GM19372 (cell line): Measurements from ENCODE around the gene LPA.

Experiments
- ATAC-seq: cut with Tn5 transposase; IDR thresholded peaks from one replicate; pipeline ENCODE4 v1.9.1; 2021; ENCODE audit warnings: mild to moderate bottlenecking, low read depth, moderate library complexity; ENCODE audit not compliant: unreplicated experiment

LPA gene

DNA sequence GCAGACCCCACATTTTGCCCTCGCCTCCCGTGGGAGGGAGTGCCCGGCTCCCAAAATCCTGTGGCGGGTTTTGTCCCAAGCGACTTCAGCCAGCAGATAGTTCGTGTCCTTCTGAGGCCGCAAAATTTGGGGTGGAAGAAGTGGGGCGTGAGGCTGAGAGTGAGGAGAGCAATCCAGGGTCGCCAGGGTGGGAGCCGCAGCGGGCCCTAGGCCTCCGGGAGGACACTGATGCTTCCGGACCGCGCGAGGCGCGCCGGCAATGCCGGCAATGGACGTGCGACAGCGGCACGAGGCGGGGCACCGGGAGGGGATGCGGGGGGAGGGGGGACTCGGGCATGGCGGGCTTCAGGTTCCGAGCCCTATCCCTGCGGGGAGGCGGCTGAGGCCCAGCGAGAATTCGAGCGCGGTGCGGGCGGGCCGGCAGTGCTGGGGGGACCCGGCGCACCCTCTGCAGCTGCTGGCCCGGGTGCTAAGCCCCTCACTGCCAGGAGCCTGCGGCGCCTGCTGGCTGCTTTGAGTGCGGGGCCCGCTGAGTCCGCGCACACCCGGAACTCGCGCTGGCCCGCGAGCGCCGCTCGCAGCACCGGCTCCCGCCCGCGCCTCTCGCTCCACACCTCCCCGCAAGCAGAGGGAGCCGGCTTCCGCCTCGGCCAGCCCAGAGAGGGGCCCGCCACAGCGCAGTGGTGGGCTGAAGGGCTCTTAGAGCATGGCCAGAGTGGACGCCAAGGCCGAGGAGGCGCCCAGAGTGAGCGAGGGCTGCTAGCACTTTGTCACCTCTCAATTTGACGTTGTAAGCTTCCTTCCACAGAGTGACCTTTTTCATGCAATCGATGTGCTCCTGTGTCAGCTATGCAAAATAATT is 143.8 kb downstream of the LPA start:
- peak; percentile 84 for ATAC-seq

DNA sequence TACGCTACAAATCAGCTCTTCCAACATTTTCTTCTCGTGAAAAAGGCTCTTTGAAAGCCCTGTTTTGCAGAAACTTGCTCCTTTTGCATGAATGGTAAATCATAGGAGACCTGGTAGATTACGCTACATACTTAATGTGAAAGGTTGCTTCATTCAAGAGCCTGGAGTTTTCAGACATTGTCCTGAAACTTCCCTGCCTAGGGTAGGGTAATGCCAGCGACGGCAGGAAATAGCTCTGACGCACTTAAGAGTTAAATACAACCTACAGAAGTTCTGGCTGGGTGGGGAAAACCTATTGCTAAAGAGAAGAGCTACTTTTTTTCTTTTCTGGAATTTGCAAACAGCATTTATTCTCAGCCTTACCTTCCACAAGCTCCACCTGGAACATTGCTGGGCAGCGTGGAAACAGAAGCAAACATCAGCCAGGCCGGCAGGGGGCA is 144.5 kb downstream of the LPA start:
- peak; percentile 62 for ATAC-seq

DNA sequence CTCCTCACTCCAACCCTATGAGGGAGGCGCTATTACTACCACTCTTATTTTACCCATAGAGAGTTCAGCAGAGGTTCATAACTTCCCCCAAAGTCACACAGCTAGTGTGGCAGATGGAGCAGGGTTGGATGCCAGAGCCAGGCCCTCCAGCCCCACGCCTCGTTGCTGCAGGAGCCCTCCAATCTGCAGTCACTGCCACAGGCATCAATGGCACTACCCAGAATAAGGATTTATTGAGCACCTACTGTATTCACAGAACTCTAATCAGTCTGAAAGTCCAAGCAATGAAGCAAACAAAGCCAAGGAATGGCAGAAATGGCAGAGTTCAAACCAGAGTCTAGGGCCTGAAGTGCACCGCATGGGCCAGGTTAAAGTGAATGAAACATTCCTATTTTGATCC is 144.9 kb downstream of the LPA start:
- ATAC-seq: no peak

DNA sequence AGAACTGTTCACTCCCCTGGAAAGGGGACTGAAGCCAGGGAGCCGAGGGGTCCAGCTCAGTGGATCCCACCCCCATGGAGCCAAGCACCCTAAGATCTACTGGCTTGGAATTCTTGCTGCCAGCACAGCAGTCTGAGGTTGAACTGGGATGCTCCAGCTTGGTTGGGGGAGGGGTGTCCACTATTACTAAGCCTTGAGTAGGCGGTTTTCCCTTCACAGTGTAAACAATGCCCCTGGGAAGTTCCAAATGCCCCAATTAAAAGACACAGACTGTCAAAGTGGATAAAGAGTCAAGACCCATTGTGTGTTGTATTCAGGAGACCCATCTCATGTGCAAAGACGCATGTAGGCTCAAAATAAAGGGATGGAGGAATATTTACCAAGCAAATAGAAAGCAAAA is 150.2 kb downstream of the LPA start:
- ATAC-seq: no peak

DNA sequence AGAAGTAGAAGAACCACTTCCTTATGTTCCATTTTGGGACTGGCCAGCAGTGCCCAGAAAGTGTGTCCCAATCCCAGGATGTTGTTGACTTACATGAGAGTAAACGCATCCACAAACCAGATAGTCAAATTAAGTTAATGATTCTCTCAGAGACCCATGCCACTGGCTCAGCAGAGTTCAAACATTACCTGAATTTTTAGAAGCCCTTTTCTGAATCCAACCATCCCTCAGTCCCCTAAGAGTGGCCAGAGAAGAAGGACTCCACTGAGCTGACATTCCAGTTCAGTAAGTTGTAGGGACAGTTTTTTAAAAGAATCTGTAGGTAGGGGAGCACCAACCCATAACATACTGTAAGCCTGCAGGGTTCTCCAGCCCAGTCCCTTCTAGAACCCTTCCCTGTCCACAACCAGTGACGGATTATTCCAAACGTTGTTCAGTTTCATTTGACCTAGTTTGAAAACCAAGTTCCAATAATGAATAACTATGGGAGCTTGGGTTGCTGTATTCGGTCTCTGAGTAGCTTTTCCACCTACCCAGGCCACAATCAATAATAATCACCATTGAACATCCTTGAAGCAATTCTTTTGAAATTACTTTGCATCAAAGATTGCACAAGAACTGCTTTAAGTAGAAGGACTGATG is 153.0 kb downstream of the LPA start:
- no peak for ATAC-seq

DNA sequence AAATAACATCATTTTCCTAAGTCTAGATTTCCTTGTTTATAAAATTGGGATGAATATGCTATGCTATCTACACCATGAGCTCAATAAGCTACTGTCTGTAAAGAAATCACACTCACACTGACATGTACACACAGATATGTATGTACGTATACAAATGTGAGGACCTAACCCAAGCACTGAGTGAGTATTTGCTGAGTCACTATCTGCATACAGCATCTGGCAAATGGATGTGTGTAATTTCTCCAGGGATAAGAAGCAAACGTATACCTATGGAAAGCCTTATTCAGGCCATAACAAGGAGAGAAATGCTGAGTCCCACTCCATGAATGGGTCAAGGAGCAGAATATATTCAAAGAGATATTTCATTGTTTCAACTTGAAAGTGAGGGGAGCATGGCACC is 153.9 kb downstream of the LPA start:
- no peak for ATAC-seq

DNA sequence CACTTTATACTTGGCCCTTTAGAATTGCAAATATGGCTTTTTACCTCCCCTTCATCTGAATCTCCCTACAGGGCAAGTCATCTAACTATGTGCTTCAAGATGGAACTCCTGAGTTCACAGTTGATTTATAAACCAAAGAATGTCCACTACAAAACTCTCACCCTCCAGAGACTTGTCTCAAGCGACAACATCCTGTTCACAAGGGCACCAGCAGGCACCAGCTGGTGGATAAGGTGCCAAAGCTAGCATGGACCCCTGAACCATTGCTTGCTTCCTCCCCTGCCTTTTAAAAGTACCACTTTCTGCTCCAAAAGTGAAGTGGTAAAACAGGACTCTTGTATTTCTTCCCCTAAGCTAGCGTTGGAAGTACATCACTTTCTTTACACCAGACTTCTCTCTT is 154.5 kb downstream of the LPA start:
- ATAC-seq: no peak

DNA sequence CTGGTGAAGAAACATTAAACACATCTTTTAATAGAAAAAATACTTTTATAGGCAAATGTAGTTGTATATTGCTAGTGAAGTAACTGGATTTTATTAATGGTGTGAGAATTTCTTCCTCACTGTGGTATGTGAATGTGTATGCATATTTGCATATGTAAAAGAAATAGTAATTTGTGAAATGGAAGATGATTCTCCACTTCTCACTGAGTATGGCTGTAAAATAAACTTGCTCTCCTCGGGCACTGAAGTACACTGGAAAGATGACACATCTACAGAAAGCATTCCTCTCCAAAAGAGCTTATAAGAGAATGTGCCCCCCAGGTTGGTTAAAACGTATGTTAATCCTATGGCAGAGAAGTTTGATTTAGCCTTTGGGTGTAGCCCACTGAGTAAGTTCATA is 155.5 kb downstream of the LPA start:
- ATAC-seq: no peak

DNA sequence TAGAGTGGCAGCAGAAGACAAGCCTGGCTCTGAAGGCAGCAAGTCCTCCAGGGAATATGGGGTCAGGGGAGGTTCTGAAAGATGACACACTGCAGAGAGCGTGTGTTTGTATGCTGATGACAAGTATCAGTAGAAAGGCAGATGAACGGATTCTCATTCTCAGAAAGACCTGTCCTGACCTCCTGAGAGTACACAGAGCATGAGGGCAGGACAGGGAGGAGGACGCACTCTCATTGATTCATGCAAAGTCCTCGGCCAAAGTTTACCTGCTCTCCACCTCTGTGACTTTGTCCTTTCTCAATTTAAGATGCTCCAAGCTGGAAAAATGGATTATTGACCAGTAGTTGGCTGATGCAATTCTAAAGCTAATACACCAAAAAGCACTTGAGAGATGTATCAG is 156.7 kb downstream of the LPA start:
- ATAC-seq: no peak

DNA sequence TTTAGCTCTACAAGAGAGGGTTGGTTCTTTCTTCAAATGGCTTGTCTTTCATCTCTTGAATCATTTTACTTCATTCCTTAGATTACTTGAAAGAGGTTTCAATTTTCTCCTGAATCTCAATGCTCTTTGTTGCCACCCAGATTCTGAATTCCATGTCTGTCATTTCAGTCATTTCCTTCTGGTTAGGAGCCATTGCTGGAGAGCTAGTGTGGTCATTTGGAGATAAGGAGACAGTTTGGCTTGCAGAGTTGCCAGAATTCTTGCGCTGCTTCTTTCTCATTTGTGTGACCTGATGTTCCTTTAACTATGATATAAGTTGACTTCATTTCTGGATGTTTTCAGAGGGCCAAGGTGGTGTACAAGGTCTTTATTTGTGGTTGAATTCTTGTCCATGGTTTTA is 158.1 kb downstream of the LPA start:
- no peak for ATAC-seq

DNA sequence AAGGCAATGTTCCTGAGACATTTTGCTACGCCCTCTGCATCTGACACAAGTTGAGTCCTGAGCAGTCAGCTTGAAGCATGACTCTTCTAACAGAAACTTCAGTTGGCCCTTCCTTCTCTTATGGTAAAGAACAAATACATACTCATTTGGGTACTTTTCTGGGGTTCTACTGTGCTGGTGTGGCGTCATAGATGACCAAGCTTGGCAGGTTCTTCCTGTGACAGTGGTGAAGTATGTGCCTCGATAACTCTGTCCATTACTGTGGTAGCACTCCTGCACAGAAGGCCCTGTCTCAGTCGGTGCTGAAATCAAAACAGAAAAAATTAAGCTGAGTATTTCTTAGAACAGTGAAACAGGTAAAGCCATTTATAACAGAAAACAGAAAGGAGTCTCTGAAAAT is 163.4 kb downstream of the LPA start:
- no peak for ATAC-seq

DNA sequence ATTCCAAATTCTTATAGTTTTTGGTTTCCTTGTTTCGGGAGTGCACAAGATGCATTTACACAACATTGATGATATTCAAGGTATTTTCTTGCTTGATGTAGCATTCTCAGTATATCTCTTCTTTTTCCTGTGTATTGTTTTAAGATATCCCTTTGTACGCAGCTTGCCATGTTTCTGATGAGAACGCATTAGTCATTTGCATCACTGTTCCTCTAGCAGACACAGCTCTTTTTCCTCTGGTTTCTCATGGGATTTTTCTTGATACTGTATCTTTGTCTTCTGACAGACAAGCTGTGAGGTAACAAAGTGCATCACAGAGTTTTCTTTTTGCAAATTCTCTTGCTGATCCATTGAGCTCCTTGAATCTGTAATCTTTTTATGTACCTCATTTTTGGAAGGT is 169.5 kb downstream of the LPA start:
- no peak for ATAC-seq

DNA sequence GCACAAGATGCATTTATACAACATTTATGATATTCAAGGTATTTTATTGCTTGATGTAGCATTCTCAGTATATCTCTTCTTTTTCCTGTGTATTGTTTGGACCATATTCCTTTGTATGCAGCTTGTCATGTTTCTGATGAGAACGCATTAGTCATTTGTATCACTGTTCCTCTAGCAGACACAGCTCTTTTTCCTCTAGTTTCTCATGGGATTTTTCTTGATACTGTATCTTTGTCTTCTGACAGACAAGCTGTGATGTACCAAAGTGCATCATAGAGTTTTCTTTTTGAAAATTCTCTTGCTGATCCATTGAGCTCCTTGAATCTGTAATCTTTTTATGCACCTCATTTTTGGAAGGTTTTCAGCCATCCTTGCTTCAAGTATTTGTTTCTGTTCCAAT is 175.0 kb downstream of the LPA start:
- ATAC-seq: no peak

DNA sequence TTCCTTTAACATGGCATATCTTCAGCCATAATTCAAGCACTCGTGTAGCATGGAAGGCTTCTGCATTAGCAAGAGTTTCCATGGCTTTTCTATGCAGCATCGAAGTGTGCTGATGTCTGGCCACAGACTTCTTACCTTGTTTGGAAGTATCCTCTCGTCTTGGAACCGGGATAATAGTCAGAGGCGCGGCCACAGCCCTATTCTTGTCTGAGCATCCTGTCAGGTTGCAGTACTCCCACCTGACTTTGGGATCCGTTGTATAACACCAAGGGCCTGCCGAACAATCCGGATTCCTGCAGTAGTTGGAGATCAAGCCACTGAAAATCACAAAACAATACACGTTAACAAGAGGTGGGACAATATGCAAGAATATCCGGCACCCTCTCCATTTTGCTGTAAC is 177.0 kb downstream of the LPA start:
- ATAC-seq: no peak
